OCI-LY1 (cell line): Measurements from ENCODE around the gene VWA2.

ENCODE experiments used
- H2AFZ ChIP-seq: fragments of 200-600 bp; sonication (generic), shearing (Covaris generic); 2 replicates; pipeline ENCODE4 v1.6.0; 2014; ENCODE audit warnings: antibody characterized with exemption, mild to moderate bottlenecking, low read length
- H3F3A ChIP-seq: fragments of 200-600 bp; sonication (generic), shearing (Covaris generic); 2 replicates; pipeline ENCODE4 v1.6.0; 2014; ENCODE audit warnings: mild to moderate bottlenecking, antibody characterized with exemption, low read length, moderate library complexity; ENCODE audit not compliant: insufficient read depth
- H3K27ac ChIP-seq: fragments of 200-600 bp; sonication (generic); 2 replicates; pipeline ENCODE4 v1.5.1; 2014; ENCODE audit warnings: low read length, mixed run types, mild to moderate bottlenecking, low read depth; ENCODE audit not compliant: poor library complexity, severe bottlenecking
- H3K27me3 ChIP-seq: fragments of 200-600 bp; sonication (generic); 2 replicates; pipeline ENCODE4 v1.6.0; 2014; ENCODE audit warnings: antibody characterized with exemption, mild to moderate bottlenecking, low read length, moderate library complexity; ENCODE audit not compliant: insufficient read depth
- H3K36me3 ChIP-seq: fragments of 200-600 bp; sonication (generic); 2 replicates; pipeline ENCODE4 v1.6.1; 2014; ENCODE audit warnings: mild to moderate bottlenecking, antibody characterized with exemption, low read length, moderate library complexity, mixed read lengths; ENCODE audit not compliant: insufficient read depth
- H3K4me1 ChIP-seq: fragments of 200-600 bp; sonication (generic); 2 replicates; pipeline ENCODE4 v1.5.1; 2014; ENCODE audit warnings: mild to moderate bottlenecking, low read length, moderate library complexity; ENCODE audit not compliant: insufficient read depth, severe bottlenecking
- H3K4me2 ChIP-seq: fragments of 200-600 bp; sonication (generic), shearing (Covaris generic); 2 replicates; pipeline ENCODE4 v1.6.1; 2014; ENCODE audit warnings: low read length
- H3K4me3 ChIP-seq: fragments of 200-600 bp; sonication (generic); 2 replicates; pipeline ENCODE4 v1.5.1; 2014; ENCODE audit warnings: low read length, low read depth, mild to moderate bottlenecking, mixed read lengths; ENCODE audit not compliant: poor library complexity, severe bottlenecking
- H3K79me2 ChIP-seq: fragments of 200-600 bp; shearing (Covaris generic); 2 replicates; pipeline ENCODE4 v1.6.1; 2016; ENCODE audit warnings: mixed run types, low read length, mixed read lengths; ENCODE audit not compliant: insufficient read depth
- H3K9ac ChIP-seq: fragments of 200-600 bp; sonication (generic), shearing (Covaris generic); 2 replicates; pipeline ENCODE4 v1.6.1; 2014; ENCODE audit warnings: mild to moderate bottlenecking, low read length, mixed read lengths
- H3K9me2 ChIP-seq: fragments of 200-600 bp; sonication (generic), shearing (Covaris generic); 2 replicates; pipeline ENCODE4 v1.6.1; 2014; ENCODE audit warnings: low read depth, mild to moderate bottlenecking, low read length, mixed read lengths
- H3K9me3 ChIP-seq: fragments of 200-600 bp; shearing (Covaris generic); 2 replicates; pipeline ENCODE4 v1.6.1; 2014; ENCODE audit warnings: low read length, mixed read lengths
- H4K20me1 ChIP-seq: fragments of 200-600 bp; sonication (generic), shearing (Covaris generic); 2 replicates; pipeline ENCODE4 v1.6.0; 2016; ENCODE audit warnings: mild to moderate bottlenecking, low read length; ENCODE audit not compliant: insufficient read depth
- CTCF ChIP-seq: fragments of 200-600 bp; sonication (generic), shearing (Covaris generic); IDR thresholded peaks from 2 replicates; pipeline ENCODE4 v1.5.1; 2017; ENCODE audit warnings: mild to moderate bottlenecking, antibody characterized with exemption, low read length, moderate library complexity, mixed read lengths
- EZH2 ChIP-seq: fragments of 200-600 bp; sonication (generic), shearing (Covaris generic); IDR thresholded peaks from 2 replicates; pipeline ENCODE4 v1.8.0; 2017; ENCODE audit warnings: borderline replicate concordance, mixed run types, mild to moderate bottlenecking, antibody characterized with exemption, low read length, moderate library complexity, mixed read lengths

Gene VWA2

GRCh38 chr10:114261076-114261475 lies 22.0 kb downstream of the VWA2 start:
- H3K4me3 ChIP-seq, result no peak overlapping the region
- H3K27ac ChIP-seq, result no peak overlapping the region
- H3K79me2 ChIP-seq, result no peaks in the 10 kb centered on the region
- no peak overlapping the region for H2AFZ ChIP-seq
- no peaks in the 10 kb centered on the region for H3K36me3 ChIP-seq
- no peak overlapping the region for H3K9ac ChIP-seq
- no peaks in the 10 kb centered on the region for H3K9me3 ChIP-seq
- H3F3A ChIP-seq, result no peaks in the 10 kb centered on the region
- H4K20me1 ChIP-seq, result no peaks in the 10 kb centered on the region
- H3K4me1 ChIP-seq, result no peaks in the 10 kb centered on the region
- H3K4me2 ChIP-seq, result no peak overlapping the region
- no peaks in the 10 kb centered on the region for H3K27me3 ChIP-seq
- TF ChIP-seq CTCF (no peak), EZH2 (no peak)
- no peaks in the 10 kb centered on the region for H3K9me2 ChIP-seq

GRCh38 chr10:114262496-114262895 lies 23.4 kb downstream of the VWA2 start:
- Histone ChIP-seq H3K4me1 (no peaks in the 10 kb centered on the region), H3K27me3 (no peaks in the 10 kb centered on the region), H2AFZ (no peak overlapping the region), H3K9me3 (no peaks in the 10 kb centered on the region), H3K27ac (no peak overlapping the region), H3F3A (no peaks in the 10 kb centered on the region), H3K4me2 (no peak overlapping the region), H3K79me2 (no peaks in the 10 kb centered on the region), H3K4me3 (no peak overlapping the region), H3K9me2 (no peaks in the 10 kb centered on the region), H3K36me3 (no peaks in the 10 kb centered on the region), H3K9ac (no peak overlapping the region), H4K20me1 (no peaks in the 10 kb centered on the region)
- no peak for TF ChIP-seq EZH2
- TF ChIP-seq CTCF, result no peak

GRCh38 chr10:114265392-114266053 lies 26.5 kb downstream of the VWA2 start:
- Histone ChIP-seq H3K4me1 (no peaks in the 10 kb centered on the region), H3K9ac (no peak overlapping the region), H3K27me3 (no peaks in the 10 kb centered on the region), H3K79me2 (no peaks in the 10 kb centered on the region), H3K4me3 (no peak overlapping the region), H3F3A (no peaks in the 10 kb centered on the region), H3K36me3 (no peaks in the 10 kb centered on the region), H3K9me3 (no peaks in the 10 kb centered on the region), H3K27ac (no peak overlapping the region), H4K20me1 (no peaks in the 10 kb centered on the region), H3K4me2 (no peak overlapping the region), H2AFZ (no peak overlapping the region), H3K9me2 (no peaks in the 10 kb centered on the region)
- TF ChIP-seq CTCF (no peak), EZH2 (no peak)
